GM19239 (cell line): ENCODE measurements around the gene EPHB1.
"Not testable (repeated sequence)": the region's sequence is repeated elsewhere in the genome, so short reads cannot be mapped to it uniquely, and the experiment has no call there.

Experiments used
- DNase-seq: peaks from one replicate; pipeline ENCODE4 v3.0.0; 2011; ENCODE audit warnings: low spot score; ENCODE audit not compliant: insufficient read length
- FAIRE-seq: peaks from 2 replicates; lab custom pipeline; 2011; peaks lifted over from hg19 to GRCh38; lab: Jason Lieb, UNC

EPHB1 gene

DNA sequence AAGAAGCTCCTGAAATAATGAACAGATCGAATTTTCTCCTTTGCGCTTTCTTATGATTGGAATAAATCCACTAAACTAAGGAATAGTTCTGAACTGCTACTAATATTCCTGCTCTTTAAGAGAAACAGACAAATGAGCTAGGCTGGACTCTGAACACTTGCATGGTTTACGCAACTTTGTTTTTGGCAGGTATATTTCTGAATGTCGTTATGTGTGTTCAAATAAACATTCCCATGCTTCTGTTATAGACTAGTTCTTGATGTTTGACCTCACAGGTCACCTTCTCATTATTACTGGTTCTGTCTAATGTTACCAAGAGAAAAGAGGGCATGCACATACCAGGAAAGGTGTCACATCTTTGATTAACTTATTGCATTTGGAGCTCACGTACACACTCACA is 418.2 kb downstream of the EPHB1 start:
- DNase-seq (no peak), FAIRE-seq (no peak)

DNA sequence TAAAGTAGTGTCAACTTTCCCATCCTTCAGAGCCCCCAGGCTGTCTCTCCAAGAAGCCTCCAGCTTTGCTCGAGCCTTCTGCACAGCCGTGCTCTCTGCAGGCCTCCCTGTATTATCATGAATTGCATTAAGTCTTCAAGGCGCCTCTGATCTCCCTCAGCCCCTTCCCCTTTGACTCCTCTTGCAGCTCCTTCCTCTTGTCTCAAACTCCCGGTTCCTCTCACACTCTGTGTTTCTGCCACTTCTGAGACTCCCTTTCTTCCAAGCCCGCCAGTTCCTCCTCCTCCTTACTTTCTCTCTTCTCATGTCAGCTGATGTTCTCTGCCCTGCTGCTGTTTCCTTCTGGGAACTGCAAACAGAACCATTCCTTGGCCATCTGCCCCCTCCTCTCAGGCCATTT is 418.8 kb downstream of the EPHB1 start:
- no peak for DNase-seq
- FAIRE-seq, result no peak

DNA sequence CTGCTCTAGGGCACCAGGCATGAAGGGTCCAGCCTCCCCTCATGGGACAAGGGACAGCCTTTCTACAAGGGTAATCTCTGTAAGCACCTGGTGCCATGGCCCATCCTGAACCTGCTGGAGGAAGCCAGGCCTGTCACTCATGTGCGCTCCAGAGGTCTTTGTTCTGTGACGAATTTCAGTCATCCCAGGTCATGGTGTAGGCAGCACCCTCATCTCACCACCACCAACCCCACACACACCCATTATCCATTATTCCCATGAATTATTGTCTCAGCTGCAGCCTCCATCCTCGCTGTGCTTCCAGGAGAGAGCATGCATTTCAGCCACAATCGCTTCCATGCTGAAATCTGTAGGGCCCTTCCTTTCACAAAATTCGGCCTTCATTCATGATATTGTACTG is 419.3 kb downstream of the EPHB1 start:
- FAIRE-seq (no peak), DNase-seq (no peak)

DNA sequence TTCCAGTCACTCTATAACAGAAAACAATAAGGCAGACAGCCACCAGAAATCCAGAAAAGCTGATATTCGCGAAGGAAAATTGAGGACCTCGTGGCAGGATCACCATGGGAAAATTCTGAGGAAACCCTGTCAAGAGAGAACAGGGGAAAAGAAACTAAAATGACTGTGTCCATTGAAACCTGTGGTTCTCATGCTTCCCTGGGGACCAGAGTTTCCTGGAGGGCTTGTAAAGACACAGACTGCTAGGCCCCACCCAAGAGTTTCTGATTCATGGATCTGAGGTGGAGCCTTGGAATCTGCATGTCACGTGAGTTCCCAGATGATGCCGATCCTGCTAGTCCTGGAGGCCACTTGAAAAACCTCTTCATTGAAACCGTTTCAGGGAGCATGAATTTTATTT is 420.5 kb downstream of the EPHB1 start:
- no peak for DNase-seq
- FAIRE-seq, result no peak

DNA sequence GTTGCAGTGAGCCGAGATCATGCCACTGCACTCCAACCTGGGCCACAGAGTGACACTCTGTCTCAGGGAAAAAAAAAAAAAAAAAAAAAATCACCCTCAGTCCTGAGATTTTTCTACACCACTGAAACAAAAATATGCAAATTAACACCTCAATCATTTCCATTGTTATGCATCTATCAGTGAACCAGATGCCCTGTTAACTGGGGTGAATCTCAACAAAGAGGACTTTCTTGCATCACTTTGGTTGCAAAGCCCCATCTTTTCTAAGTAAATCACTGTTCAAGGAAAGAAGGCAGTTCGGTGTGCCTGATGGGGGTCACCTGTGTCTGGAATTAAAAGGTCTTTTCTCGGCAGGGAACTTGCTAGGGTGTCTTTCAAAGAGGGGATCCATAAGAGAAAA is 421.6 kb downstream of the EPHB1 start:
- FAIRE-seq, result no peak
- no peak for DNase-seq

DNA sequence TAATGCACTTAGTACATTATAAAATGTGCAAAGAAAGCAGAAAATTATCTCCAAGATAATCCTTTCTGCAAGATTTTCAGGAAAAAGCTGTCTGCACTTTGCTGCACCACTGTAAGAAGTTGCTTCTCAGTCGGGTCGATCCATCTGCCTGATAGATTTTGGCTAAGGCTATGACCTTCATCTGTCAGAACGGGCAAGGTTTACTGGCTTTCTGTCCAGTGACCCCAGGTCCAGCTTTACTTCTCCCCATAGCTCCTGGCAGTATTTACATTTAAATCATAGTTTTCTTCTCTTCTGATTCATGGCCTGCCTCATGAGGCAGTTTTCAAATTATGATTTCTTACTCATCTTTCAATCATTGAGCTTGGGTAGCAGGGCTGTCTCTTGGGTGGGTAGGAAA is 422.7 kb downstream of the EPHB1 start:
- DNase-seq (no peak), FAIRE-seq (no peak)

DNA sequence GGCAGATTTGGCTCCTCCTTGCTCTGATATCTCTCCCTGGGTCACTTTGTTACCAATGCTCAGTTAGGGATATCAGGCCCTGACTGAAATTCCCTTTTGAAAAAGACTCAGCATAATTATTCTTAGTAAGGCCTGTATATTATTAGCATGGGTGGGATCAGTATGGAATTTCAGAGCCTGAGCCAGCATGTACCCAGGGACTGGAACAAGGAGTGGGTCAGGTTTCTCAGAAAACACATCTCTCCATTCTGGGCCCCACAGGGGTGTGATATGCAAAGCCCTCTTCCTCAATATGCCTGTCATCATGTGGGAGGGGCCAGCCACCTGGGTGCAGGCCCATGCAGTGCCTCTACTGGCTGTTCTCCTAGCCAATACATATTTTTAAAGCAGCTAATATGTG is 423.2 kb downstream of the EPHB1 start:
- FAIRE-seq, result no peak

DNA sequence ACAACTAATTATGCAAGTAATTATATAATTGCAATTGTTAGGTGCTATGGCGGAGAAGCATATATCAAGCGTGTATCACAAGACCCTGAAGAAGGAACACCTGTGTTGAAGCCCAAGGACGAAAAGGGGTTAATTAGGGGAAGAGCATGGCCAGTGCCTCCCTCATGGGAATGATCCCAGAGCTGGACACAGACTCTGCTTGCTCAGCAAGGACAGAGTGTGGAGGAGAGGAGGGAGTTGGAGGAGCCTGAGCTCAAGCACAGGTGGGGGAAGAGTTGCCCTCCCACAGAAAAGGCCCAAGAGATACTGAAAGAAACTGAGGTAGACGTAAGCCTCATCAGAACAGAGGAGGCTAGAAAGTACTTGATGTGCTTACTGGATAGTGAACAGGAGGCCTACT is 423.7 kb downstream of the EPHB1 start:
- DNase-seq (no peak), FAIRE-seq (no peak)

More for the DNA sequence above, 423.2 kb downstream of the EPHB1 start:
- no peak for DNase-seq

DNA sequence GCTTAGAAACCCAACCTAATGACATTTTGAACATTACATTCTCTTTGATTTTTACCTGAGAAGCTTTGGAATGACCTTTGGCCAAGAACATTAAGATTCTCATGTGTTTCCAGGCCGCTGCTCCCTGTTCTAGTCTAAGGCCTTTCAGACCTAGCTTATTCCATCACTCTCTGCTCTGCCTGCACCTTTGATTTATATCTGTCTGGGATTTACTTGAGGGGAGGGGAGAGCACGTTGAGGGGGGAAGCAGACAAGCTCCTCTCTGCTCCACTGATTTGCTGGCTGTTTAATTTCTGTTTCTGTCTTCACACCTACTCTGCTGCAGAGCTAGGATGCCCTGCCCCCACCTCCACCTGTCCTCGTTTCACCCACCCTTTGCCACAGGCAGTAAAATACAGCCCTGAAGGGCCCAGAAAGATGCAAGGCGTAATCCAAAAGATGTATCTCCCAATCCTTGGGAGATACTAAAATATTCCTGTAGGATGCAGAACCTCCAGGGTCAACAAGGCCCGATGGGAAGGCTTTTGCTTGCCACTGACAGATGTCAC is 429.8 kb downstream of the EPHB1 start:
- DNase-seq, result no peak
- FAIRE-seq, result no peak

DNA sequence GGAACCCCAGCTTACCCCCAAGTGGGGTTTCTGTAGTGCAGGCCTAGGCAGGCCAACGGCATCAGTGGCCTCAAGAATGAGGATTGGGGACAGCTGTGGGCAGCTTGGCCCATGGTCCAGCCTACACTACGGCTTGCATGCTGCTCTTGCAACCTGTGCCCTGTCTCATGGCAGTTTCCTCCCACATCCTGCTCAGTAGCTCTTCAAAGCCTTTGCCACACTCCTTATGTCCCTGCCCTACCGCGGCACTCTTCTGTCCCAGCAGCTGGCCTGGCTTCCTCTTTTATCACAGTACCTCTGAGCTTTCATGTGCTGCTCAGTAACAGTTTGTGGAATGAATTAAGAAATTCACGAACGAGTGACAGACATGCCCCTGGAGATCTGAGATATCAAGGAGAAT is 431.0 kb downstream of the EPHB1 start:
- DNase-seq (no peak), FAIRE-seq (no peak)

DNA sequence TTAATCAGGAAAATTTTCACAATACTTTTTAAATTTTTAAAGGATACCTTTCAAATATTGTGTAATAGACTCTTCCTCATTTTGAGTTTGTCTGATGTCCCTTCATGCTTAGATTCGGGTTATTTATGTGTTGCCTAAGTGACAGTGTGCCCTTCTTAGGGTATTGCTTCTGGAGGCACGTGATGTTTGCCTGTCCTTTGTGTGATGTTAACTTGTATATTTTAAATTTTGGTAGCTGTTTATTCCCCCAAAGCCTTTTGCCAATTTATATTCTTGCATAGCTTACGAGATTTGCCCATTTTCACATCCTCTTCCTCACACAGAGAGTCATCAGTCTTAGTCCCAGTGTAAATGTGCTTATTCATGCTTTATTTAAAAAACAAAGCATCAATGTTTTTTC is 433.1 kb downstream of the EPHB1 start:
- no peak for FAIRE-seq
- DNase-seq, result no peak

DNA sequence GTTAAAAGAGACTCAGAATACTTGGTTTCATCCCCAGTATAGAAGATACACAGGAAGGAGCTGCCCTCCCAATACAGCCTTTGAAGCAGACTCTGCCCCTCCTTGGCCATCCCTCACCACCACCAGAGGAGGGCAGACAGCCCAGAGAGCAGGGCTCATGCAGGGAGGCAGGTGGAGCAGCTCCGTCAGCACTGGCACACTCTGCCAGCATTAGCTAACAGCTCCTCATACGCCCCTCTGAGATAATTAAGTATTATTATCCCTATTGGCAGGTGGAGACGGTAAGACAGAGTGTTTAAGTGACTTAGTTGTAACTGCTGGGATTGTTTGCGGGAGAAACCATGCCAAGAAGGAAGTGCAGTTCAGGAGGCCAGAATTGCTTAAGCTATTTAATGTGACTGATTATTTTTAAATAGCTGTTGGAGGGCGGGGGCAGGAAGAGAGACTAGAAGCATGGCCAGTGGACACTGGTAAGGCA is 434.0 kb downstream of the EPHB1 start:
- DNase-seq (no peak), FAIRE-seq (no peak)

DNA sequence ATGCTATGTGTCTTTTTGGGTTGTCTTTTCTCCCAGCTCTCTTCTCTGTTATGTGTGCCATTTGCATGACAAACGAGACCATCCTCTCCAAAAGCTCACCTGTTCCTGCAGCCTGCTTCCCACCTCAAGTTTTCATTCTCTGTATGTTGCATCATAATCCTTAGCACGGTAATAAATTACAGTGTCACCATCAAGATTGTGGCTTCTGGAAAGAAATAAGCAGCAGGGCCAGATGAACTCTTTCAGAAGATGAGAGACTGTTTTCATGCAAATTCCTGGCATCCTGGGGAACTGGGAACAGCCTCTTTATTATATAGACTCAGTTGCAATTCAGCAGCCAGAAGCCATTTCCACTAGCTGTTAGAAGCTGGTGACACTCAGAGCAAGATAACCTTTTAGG is 436.7 kb downstream of the EPHB1 start:
- no peak for FAIRE-seq
- DNase-seq, result no peak

DNA sequence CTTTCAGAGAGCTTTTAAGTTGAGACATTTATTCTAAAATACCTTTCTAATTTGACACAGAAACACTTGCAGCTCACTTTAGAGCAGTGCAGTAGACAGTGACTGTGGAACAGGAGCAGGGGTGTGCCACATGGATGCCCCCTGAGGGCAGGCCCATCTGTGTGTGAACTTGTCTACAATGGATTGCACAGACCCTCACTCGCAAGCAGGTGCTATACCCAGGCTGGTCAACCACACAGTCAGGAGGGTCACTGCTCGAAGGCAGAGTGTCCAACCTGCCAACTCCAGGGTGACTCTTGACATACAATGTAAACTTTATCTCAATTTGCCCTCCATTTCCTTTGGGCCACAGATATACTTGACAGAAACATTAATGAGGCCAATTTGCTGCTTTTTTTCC is 437.2 kb downstream of the EPHB1 start:
- DNase-seq (no peak), FAIRE-seq (no peak)

DNA sequence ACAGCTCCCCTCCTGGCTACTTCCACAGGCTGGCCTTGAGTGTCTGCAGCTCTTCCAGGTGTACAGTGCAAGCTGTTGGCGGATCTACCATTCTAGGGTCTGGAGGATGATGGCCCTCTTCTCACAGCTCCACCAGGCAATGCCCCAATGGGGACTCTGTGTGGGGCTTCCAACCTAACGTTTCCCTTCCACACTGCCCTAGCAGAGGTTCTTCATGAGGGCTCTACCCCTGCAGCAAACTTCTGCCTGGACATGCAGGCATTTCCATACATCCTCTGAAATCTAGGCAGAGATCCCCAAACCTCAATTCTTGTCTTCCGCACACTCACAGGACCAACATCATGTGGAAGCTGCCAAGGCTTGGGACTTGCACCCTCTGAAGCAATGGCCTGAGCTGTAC is 438.4 kb downstream of the EPHB1 start:
- not testable (repeated sequence) for DNase-seq, FAIRE-seq

DNA sequence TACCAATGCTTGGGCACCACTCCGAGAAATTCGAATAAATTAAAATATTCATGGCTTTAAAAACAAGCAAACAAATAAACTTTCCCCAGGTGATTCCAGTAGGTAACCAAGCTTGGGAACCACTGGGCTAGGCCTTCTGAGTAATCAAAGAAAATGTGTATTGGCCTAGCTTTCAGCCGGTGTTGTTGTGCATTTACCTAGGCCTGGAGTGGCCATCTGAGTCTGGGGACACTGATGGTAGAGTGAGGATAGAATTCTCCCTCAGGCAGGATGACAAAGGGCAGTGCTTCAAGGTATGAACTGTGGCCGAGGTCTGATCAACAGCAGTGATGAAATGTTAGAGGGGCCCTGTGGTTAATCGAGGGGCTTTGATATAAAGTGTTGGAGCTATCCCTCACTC is 440.5 kb downstream of the EPHB1 start:
- DNase-seq (no peak), FAIRE-seq (no peak)

DNA sequence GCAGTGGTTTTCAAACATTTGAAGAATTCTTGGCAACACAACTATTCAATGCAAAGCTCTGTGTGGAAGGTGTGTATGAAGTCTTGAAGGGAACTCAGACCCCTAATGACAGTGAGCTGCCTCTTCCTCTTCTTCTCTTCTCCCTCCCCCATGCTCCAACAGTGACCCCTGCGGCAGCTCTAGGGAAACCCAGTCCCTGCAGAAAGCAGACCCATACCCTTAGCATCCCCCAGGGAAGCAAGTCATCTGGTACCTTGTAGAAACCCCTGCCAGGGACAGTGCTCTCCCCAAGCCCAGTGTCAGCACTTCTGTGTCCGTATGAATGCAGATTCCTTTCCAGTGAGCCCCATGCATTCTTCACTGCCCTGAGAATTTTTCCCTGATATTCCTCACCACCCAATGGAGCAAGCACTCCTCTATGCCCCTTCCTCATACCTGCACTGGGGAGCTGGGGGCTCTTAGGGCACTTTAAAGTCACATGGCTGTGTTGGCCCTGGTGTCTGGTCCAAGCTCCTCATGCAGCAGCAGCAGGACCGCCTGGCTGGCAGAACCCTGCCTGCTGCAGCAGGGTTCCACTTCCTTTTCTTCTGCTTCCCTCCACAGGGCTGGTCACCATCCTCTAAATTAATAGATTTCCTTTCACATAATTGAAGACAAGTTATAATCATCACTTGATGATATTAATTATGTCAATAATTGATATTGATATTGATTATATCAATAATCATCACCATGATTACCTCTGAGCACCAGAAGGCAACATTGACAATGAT is 442.5 kb downstream of the EPHB1 start:
- DNase-seq, result no peak
- no peak for FAIRE-seq

DNA sequence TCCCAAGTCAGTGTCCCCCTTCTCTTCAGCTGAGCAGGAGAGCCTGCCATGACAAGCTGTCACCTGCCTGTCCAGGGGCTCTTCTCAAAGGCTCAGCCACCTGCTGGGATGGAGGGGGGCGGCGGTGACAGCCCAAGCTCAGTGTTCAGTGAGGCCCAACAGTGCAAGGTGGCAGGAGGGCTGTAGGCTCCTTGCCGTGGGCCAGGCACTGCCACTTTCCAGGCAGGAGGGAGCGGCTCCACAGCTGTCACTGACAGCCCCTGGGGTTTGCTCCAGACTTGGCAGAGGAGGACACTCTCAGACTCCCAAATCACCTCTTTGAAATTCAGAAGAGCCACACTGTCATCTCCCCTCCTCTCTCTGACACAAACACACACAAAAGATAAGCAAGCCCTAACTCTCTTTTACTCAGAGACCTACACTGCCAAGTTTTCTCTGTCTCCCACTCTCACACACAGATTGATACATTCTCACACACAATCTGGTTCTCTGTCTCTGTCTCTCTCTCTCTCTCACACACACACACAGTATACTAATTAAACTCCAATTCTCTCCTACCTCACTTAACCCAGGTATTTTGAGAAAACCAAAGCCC is 443.3 kb downstream of the EPHB1 start:
- DNase-seq (no peak), FAIRE-seq (no peak)

DNA sequence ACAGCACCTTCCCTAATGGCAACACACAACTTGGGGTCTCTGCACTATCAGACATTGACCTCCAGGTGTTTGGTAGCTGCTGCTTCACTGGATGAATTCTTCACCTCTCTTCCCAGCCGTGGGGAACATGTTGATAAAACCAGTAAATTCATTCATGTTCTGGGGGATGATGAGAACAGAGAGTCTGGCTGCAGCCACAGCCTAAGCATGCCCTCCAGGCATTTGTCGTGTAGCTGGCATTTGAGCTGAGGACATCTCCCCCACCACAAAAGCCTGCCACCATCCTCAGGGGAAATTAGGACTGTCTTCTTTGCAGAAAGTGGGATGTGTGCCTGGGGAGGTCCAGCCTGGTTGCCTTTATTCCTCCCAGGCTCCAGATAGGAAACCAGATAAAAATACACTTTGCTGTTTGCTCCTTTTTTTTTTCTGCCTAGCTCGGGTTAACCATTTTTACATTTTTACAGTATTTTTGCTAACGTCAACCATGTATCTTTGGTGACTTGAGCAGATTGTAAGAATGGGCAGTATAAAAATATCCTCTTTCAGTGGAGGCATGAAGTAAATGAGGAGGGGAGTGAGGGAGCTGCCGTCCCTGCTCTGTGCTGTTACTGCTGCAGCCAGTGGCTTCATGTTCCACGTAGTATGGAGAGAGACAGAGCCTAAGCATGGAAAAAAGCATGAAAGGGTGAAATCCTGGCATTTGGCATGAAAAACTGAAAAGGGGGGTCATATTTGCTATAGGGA is 444.0 kb downstream of the EPHB1 start:
- no peak for FAIRE-seq

DNA sequence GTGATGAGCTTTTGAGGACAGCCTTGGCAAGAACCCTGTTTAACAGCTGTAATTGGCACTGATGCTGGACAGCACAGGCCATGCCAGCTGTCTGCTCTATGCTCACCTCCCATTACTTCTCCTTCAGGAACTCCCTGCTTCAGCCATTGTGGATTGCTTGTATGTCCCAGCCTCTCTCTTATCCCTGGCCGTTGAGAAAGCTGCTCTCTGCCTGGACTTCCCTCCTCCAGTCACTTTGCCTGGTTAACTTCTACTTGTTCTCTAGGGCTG is 444.5 kb downstream of the EPHB1 start:
- FAIRE-seq, result no peak

More for the DNA sequence above, 444.0 kb downstream of the EPHB1 start:
- no peak for DNase-seq

DNA sequence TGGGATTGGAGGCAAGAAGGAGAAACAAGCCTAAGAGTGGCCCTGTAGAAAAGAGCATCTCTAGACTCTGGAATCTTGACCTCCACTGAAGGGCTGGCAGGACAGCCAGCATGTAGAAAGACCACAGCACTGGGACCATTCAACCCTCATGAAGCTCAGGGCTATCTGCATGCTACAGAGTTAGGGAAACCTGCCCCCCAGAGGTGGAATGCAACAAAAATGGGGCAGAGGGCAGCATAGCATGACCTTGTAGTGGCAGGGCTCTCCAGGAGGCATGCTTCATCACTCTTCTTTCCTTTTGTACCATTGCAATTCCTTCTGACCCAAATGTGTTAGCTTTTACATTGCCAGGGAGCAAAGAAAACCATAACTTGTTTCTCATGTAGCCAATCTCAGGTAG is 445.4 kb downstream of the EPHB1 start:
- DNase-seq (no peak), FAIRE-seq (no peak)

More for the DNA sequence above, 444.5 kb downstream of the EPHB1 start:
- no peak for DNase-seq
